Trophoblast cell (in vitro differentiated cells and primary cell): ENCODE measurements around the gene PCP2.
"Not testable (repeated sequence)": the region's sequence is repeated elsewhere in the genome, so short reads cannot be mapped to it uniquely, and the experiment has no call there.

Experiments
- DNase-seq, 2 donors: peaks; one replicate each; pipeline ENCODE4 v3.0.0-alpha.2; 2016
- H2AFZ ChIP-seq: 2 replicates; pipeline ENCODE4 v1.6.1; 2013; ENCODE audit warnings: low read length, moderate library complexity, mild to moderate bottlenecking; ENCODE audit not compliant: insufficient read depth, poor library complexity
- H2AK5ac ChIP-seq: 2 replicates; pipeline ENCODE4 v1.6.1; 2013; ENCODE audit warnings: mild to moderate bottlenecking, low read length
- H2BK120ac ChIP-seq: 2 replicates; pipeline ENCODE4 v1.6.1; 2013; ENCODE audit warnings: low read length, mild to moderate bottlenecking, moderate library complexity; ENCODE audit not compliant: insufficient read depth, poor library complexity
- H2BK12ac ChIP-seq: 2 replicates; pipeline ENCODE4 v1.6.1; 2013; ENCODE audit warnings: mild to moderate bottlenecking, low read length, moderate library complexity
- H2BK5ac ChIP-seq: 2 replicates; pipeline ENCODE4 v1.6.1; 2013; ENCODE audit warnings: low read length, low read depth, moderate library complexity, mild to moderate bottlenecking; ENCODE audit not compliant: poor library complexity
- H3K14ac ChIP-seq: 2 replicates; pipeline ENCODE4 v1.6.1; 2013; ENCODE audit warnings: mild to moderate bottlenecking, low read length
- H3K18ac ChIP-seq: 2 replicates; pipeline ENCODE4 v1.6.1; 2013; ENCODE audit warnings: mild to moderate bottlenecking, low read length
- H3K23ac ChIP-seq: 2 replicates; pipeline ENCODE4 v1.6.1; 2013; ENCODE audit warnings: low read length
- H3K27ac ChIP-seq: 2 replicates; pipeline ENCODE4 v1.5.1; 2013; ENCODE audit warnings: low read depth, mild to moderate bottlenecking, inconsistent platforms, low read length, moderate library complexity
- H3K27me3 ChIP-seq: 2 replicates; pipeline ENCODE4 v1.6.1; 2013; ENCODE audit warnings: inconsistent platforms, mild to moderate bottlenecking, low read length, moderate library complexity; ENCODE audit not compliant: insufficient read depth
- H3K36me3 ChIP-seq, 2 experiments: 1 replicate in 1 of 2; 2 replicates in 1 of 2; pipeline ENCODE4 v1.6.1; 2013; ENCODE audit warnings: low read length in 2 of 2, mild to moderate bottlenecking in 2 of 2, moderate library complexity in 1 of 2; ENCODE audit not compliant: insufficient read depth in 2 of 2, control insufficient read depth in 1 of 2
- H3K4ac ChIP-seq: 2 replicates; pipeline ENCODE4 v1.6.1; 2013; ENCODE audit warnings: low read depth, mild to moderate bottlenecking, low read length, moderate library complexity
- H3K4me1 ChIP-seq, 2 experiments: 1 replicate in 1 of 2; 2 replicates in 1 of 2; pipeline ENCODE4 v1.6.1; 2013; ENCODE audit warnings: low read length in 2 of 2, mild to moderate bottlenecking in 2 of 2, moderate library complexity in 1 of 2; ENCODE audit not compliant: insufficient read depth in 2 of 2, control insufficient read depth in 1 of 2
- H3K4me2 ChIP-seq: 2 replicates; pipeline ENCODE4 v1.6.1; 2013; ENCODE audit warnings: inconsistent platforms, mild to moderate bottlenecking, low read length, moderate library complexity
- H3K4me3 ChIP-seq: 2 replicates; pipeline ENCODE4 v1.5.1; 2013; ENCODE audit warnings: mild to moderate bottlenecking, low read depth, low read length, inconsistent platforms
- H3K79me1 ChIP-seq: one replicate; pipeline ENCODE4 v1.6.1; 2013; ENCODE audit warnings: low read length
- H3K79me2 ChIP-seq: 2 replicates; pipeline ENCODE4 v1.6.1; 2013; ENCODE audit warnings: low read length, mild to moderate bottlenecking; ENCODE audit not compliant: control insufficient read depth, insufficient read depth, poor library complexity
- H3K9ac ChIP-seq: 2 replicates; pipeline ENCODE4 v1.6.1; 2013; ENCODE audit warnings: mild to moderate bottlenecking, low read length
- H3K9me3 ChIP-seq: 2 replicates; pipeline ENCODE4 v1.6.1; 2013; ENCODE audit warnings: low read depth, mild to moderate bottlenecking, control low read depth, inconsistent platforms, low read length; ENCODE audit not compliant: insufficient read depth
- H4K12ac ChIP-seq: 2 replicates; pipeline ENCODE4 v1.6.1; 2013; ENCODE audit warnings: low read depth, mild to moderate bottlenecking, low read length, moderate library complexity
- H4K8ac ChIP-seq: 2 replicates; pipeline ENCODE4 v1.6.1; 2013; ENCODE audit warnings: low read depth, mild to moderate bottlenecking, low read length, moderate library complexity
- H4K91ac ChIP-seq: one replicate; pipeline ENCODE4 v1.6.1; 2013; ENCODE audit warnings: low read depth, mild to moderate bottlenecking, low read length, moderate library complexity
- WGBS: extraction: QIAGEN DNeasy Blood & Tissue Kit; methylation state at CpG from one replicate; pipeline ENCODE4 v1.1.7; 2013; ENCODE audit warnings: missing lambda C conversion rate; ENCODE audit not compliant: insufficient read length, insufficient coverage; ENCODE audit errors: extremely low coverage; 5-methylcytosine and 5-hydroxymethylcytosine counted together

The PCP2 gene

GRCh38 chr19:7645656-7646425, 12.3 kb upstream of the PCP2 start:
- no peaks in the 10 kb centered on the region for H3K79me2 ChIP-seq
- H4K12ac ChIP-seq, result no peak overlapping the region
- H3K23ac ChIP-seq, result no peak overlapping the region
- no peak for DNase-seq
- no peak overlapping the region for H2BK120ac ChIP-seq
- no peaks in the 10 kb centered on the region for H3K4me1 ChIP-seq
- H3K14ac ChIP-seq, result no peak overlapping the region
- H2BK12ac ChIP-seq, result no peak overlapping the region
- H2AK5ac ChIP-seq, result no peak overlapping the region
- H3K36me3 ChIP-seq, result peaks cover 33 to 38% of the 10 kb centered on the region in 2 experiments
- peak overlapping the region; percentile 6 for H3K4me3 ChIP-seq
- no peak overlapping the region for H3K4ac ChIP-seq
- no peak overlapping the region for H3K18ac ChIP-seq
- H3K79me1 ChIP-seq, result no peaks in the 10 kb centered on the region
- H3K9me3 ChIP-seq, result peaks cover 2% of the 10 kb centered on the region
- no peak overlapping the region for H2AFZ ChIP-seq
- no CpG with 5 or more reads among the region's 20 CpGs for WGBS
- H2BK5ac ChIP-seq, result no peak overlapping the region
- no peak overlapping the region for H4K91ac ChIP-seq
- H3K27me3 ChIP-seq, result no peaks in the 10 kb centered on the region
- no peak overlapping the region for H4K8ac ChIP-seq
- no peak overlapping the region for H3K9ac ChIP-seq
- H3K4me2 ChIP-seq, result no peak overlapping the region
- H3K27ac ChIP-seq, result no peak overlapping the region

DNA sequence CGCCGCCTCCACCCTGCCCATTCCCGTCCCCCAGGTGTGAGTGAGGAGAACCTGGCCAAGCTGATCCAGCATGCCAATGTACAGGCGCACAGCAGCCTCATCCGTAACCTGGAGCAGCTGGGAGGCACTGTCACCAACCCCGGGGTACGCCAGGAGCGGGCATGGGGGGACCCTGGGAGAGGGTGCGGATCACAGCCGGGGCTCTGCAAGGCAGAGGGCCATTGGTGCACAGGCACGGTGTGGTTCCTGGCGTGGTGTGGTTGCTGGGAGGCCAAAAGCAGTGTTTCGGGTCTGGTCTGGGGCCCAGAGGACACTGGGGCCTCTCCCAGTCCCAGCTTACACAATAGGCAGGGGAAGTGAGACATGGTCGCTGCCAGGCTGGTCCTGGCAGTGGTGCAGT, 11.6 kb upstream of the PCP2 start:
- Histone ChIP-seq H3K4ac (no peak overlapping the region), H3K27me3 (no peaks in the 10 kb centered on the region), H4K8ac (no peak overlapping the region), H3K18ac (no peak overlapping the region), H3K27ac (no peak overlapping the region), H3K79me2 (no peaks in the 10 kb centered on the region), H3K4me1 (no peaks in the 10 kb centered on the region), H2BK5ac (no peak overlapping the region), H3K23ac (no peak overlapping the region), H3K4me3 (no peak overlapping the region), H2AFZ (no peak overlapping the region), H3K36me3 (peaks cover 35 to 40% of the 10 kb centered on the region in 2 experiments), H4K12ac (no peak overlapping the region), H3K4me2 (no peak overlapping the region), H3K14ac (no peak overlapping the region), H3K9me3 (peaks cover 5% of the 10 kb centered on the region), H2BK120ac (no peak overlapping the region), H2BK12ac (no peak overlapping the region), H3K9ac (no peak overlapping the region), H2AK5ac (no peak overlapping the region), H3K79me1 (no peaks in the 10 kb centered on the region), H4K91ac (no peak overlapping the region)
- no CpG with 5 or more reads among the region's 14 CpGs for WGBS
- DNase-seq, result no peak

GRCh38 chr19:7644550-7644877, 11.0 kb upstream of the PCP2 start:
- no peak for DNase-seq
- H2AK5ac ChIP-seq, result no peak overlapping the region
- no peak overlapping the region for H4K91ac ChIP-seq
- no peak overlapping the region for H3K14ac ChIP-seq
- no peak overlapping the region for H3K27ac ChIP-seq
- WGBS, result no CpG with 5 or more reads among the region's 20 CpGs
- no peak overlapping the region for H3K4ac ChIP-seq
- no peak overlapping the region for H2BK120ac ChIP-seq
- H2BK12ac ChIP-seq, result no peak overlapping the region
- H3K79me2 ChIP-seq, result no peaks in the 10 kb centered on the region
- H3K4me2 ChIP-seq, result no peak overlapping the region
- no peaks in the 10 kb centered on the region for H3K79me1 ChIP-seq
- H3K27me3 ChIP-seq, result no peaks in the 10 kb centered on the region
- H3K4me1 ChIP-seq, result no peaks in the 10 kb centered on the region
- H2BK5ac ChIP-seq, result no peak overlapping the region
- peaks cover 6% of the 10 kb centered on the region for H3K9me3 ChIP-seq
- H3K23ac ChIP-seq, result no peak overlapping the region
- no peak overlapping the region for H2AFZ ChIP-seq
- no peak overlapping the region for H3K4me3 ChIP-seq
- H4K12ac ChIP-seq, result no peak overlapping the region
- H3K36me3 ChIP-seq, result peaks cover 38 to 41% of the 10 kb centered on the region in 2 experiments
- H3K9ac ChIP-seq, result no peak overlapping the region
- no peak overlapping the region for H3K18ac ChIP-seq
- no peak overlapping the region for H4K8ac ChIP-seq

GRCh38 chr19:7643629-7644549, 10.4 kb upstream of the PCP2 start:
- no CpG with 5 or more reads among the region's 10 CpGs for WGBS
- H2AK5ac ChIP-seq, H4K12ac ChIP-seq, H2BK5ac ChIP-seq, H3K9me3 ChIP-seq, H3K27ac ChIP-seq, H2BK12ac ChIP-seq, H3K4me1 ChIP-seq, H3K4me3 ChIP-seq, H3K9ac ChIP-seq, H4K91ac ChIP-seq, H3K79me1 ChIP-seq, H3K14ac ChIP-seq, H3K79me2 ChIP-seq, H3K4ac ChIP-seq, H3K27me3 ChIP-seq, H3K18ac ChIP-seq, H3K4me2 ChIP-seq, H3K23ac ChIP-seq, H4K8ac ChIP-seq, H2BK120ac ChIP-seq, H2AFZ ChIP-seq: not testable (repeated sequence)
- peaks cover 38 to 44% of the 10 kb centered on the region in 2 experiments for H3K36me3 ChIP-seq
- peak; percentile 33 to 45 for DNase-seq
